Bronchial epithelial cell (primary cell): ENCODE results near the gene CST9. TPM values are rescaled to one million over a fixed set of nuclear protein-coding genes. Genes with fewer than 3 reads are reported as not detected.
A peak's percentile ranks its signal among the peaks of the same experiment; 100 is the strongest.

Experiments
- DNase-seq: peaks from one replicate; pipeline ENCODE4 v3.0.0-alpha.2; 2010; ENCODE audit warnings: low read depth
- FAIRE-seq: peaks from 2 replicates; lab custom pipeline; 2011; peaks lifted over from hg19 to GRCh38; lab: Jason Lieb, UNC
- H3K27me3 ChIP-seq: 2 replicates; pipeline ENCODE4 v1.5.1; 2011; ENCODE audit warnings: low read length; ENCODE audit not compliant: control insufficient read depth, insufficient read depth
- H3K36me3 ChIP-seq: 2 replicates; pipeline ENCODE4 v1.5.1; 2011; ENCODE audit warnings: low read length; ENCODE audit not compliant: control insufficient read depth, insufficient read depth
- H3K4me3 ChIP-seq: 2 replicates; pipeline ENCODE4 v1.5.1; 2011; ENCODE audit warnings: mild to moderate bottlenecking, low read depth, low read length, control low read depth
- total RNA-seq: library from RNA; depleted of rRNA; stranded (reverse); fragments of >200 nt; gene quantifications from 2 replicates; pipeline ENCODE4 v1.2.1, GENCODE V29; 2014
- TF ChIP-seq, protein P1 (sequence below): IDR thresholded peaks from 2 replicates; pipeline ENCODE4 v1.5.1; 2011; ENCODE audit warnings: mild to moderate bottlenecking, moderate library complexity, low read length, control low read depth, inconsistent platforms; ENCODE audit not compliant: insufficient read depth, severe bottlenecking

Gene CST9
- total RNA-seq, 1 donor from 2014 or later = not detected

DNA sequence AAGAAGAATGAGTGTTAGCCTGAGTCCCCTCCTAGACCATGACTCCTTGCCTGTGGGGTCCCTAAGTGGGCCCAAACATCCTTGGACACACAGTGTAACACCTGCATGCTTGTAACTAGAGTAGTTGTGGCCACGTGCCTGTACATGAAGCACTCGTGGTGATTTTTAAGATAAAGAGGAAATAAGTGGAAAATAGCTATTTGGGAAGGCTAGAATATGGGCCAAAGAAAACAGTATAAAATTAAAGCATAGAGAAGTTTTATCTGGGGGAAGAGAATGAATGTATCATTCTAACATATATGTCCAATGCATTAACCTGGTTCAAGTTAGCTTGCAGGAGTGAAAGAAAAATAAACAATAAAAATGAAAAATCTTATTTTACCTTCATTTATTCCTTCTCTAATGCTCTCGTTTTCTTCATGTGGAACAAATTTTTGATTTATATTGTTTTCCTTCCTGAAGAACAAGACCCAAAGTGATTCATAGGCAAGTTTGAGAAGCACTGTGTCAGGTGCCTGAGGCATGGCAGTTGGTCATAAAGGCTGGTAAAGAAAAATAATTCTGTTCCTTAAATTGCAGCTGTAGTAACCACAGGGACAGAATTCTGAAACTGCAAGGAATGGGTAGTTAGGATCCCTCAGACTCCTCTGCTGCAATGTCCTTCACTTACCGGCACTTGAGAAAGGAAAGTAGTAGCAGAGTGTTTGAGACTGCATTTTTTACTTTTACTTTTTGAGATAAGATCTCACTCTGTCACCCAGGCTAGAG is 40.6 kb upstream of the CST9 start:
- H3K4me3 ChIP-seq = no peak overlapping the region
- no peaks in the 10 kb centered on the region for H3K36me3 ChIP-seq
- no peaks in the 10 kb centered on the region for H3K27me3 ChIP-seq
- peak; percentile 38 for DNase-seq
- TF ChIP-seq, protein P1, sequence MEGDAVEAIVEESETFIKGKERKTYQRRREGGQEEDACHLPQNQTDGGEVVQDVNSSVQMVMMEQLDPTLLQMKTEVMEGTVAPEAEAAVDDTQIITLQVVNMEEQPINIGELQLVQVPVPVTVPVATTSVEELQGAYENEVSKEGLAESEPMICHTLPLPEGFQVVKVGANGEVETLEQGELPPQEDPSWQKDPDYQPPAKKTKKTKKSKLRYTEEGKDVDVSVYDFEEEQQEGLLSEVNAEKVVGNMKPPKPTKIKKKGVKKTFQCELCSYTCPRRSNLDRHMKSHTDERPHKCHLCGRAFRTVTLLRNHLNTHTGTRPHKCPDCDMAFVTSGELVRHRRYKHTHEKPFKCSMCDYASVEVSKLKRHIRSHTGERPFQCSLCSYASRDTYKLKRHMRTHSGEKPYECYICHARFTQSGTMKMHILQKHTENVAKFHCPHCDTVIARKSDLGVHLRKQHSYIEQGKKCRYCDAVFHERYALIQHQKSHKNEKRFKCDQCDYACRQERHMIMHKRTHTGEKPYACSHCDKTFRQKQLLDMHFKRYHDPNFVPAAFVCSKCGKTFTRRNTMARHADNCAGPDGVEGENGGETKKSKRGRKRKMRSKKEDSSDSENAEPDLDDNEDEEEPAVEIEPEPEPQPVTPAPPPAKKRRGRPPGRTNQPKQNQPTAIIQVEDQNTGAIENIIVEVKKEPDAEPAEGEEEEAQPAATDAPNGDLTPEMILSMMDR = no peak
- no peak for FAIRE-seq

DNA sequence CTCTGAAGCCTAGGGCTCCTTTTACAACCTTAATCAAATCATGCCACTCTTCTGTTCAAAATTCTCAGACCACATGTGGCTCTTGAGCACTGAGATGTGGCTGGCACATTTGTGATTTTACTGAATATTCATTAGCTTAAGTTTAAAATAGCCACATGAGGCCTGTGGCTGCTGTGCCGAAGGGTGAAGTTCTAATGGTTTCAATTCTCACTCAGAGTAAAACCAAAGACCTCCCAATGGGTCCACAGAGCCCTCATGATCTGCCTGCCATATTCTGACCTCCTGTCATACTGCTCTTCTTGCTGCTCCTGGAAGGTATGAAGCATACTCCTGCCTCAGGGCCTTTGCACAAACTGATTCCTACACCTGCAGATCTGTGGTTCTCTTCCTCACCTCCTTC is 39.9 kb upstream of the CST9 start:
- DNase-seq = no peak
- no peak overlapping the region for H3K4me3 ChIP-seq
- H3K36me3 ChIP-seq = no peaks in the 10 kb centered on the region
- TF ChIP-seq, protein P1 = no peak
- FAIRE-seq = no peak
- no peaks in the 10 kb centered on the region for H3K27me3 ChIP-seq

DNA sequence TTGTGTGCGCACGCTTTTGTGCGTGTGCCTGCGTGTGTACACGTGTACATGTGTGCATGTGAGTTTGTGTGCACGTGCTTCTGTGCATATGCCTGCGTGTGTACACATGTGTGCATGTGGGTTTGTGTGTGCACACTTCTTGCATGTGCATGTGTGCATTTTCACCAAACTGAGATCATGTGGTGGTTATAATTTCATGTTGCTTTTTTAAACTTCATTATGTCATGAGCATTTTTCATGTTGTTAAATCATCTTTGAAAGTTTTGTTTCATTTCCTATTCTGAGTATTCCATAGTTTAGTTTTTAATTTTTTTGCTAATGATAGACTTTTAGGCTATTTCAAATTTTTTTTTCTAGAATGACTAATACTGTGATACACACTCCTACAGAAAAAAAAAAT is 38.4 kb upstream of the CST9 start:
- Histone ChIP-seq H3K36me3 (no peaks in the 10 kb centered on the region), H3K27me3 (no peaks in the 10 kb centered on the region), H3K4me3 (no peak overlapping the region)
- FAIRE-seq = no peak
- TF ChIP-seq, protein P1 = no peak
- DNase-seq = no peak

DNA sequence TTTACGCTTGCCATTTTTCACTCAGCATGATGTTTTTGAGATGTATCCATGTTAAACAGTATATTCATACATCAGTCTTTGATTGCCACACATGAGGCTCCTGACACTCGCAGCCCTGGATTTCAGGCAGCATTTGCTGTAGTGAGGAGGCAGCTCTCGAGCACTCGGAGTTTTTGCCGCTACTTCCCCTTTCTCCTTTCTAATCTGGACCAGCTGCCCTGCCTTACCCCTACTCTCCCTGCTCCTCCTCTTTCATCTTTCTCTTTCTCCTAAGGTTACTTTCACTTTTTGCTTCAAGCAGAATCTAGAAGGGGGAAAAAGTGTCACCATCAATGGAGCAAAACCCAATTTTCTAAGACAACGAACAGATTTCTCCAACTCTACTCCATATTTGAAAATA is 37.9 kb upstream of the CST9 start:
- no peaks in the 10 kb centered on the region for H3K36me3 ChIP-seq
- TF ChIP-seq, protein P1 = no peak
- no peaks in the 10 kb centered on the region for H3K27me3 ChIP-seq
- DNase-seq (no peak), FAIRE-seq (no peak)
- H3K4me3 ChIP-seq = no peak overlapping the region

DNA sequence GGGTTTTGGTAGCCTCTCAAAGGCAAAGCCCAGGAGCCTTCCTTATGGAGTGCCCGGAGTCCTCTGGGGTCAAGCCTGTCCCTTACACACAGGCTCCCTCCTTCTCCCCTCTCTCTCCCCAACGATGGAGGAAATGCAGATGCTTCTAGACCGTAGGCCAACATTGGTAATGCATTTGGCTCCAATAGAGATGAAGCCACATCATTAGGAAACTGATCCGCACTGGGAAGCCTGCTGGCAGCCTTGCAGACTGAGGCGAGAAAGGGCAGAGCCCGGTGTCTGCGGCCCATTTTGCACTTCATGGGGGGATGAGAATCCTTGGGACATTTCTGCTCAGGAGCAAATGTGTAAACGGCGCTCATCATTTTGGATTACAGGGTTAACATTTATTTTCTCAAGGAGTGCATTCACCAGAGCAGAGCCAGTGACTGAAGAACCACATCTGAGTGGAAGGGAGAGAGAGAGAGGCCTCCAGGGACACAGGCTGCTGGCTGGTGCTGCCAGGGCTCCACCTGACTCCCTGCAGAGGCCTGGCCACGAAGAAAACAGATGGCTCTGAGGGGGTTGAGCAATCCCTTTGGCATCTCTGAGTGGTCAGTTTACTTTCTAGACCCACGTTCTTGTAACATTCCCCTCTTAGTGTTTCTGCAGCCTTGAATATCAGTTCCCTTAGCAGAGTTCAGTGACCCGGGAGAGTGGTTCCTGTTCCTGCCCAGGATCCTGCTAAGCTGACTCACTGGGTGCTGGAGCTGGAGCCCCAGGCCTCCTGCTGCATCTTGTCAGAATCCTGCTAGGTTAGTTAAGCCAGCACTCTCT is 36.4 kb upstream of the CST9 start:
- no peaks in the 10 kb centered on the region for H3K27me3 ChIP-seq
- no peak for FAIRE-seq
- H3K36me3 ChIP-seq = no peaks in the 10 kb centered on the region
- no peak overlapping the region for H3K4me3 ChIP-seq
- TF ChIP-seq, protein P1 = no peak
- peak; percentile 68 for DNase-seq
